Loucy (cell line): ENCODE results near the gene MACROD2.

ENCODE experiments used
- H2AFZ ChIP-seq: fragments of 200-600 bp; sonication (generic); 2 replicates; pipeline ENCODE4 v1.6.0; 2016; ENCODE audit warnings: antibody characterized with exemption, mild to moderate bottlenecking, low read length, moderate library complexity
- H3F3A ChIP-seq: fragments of 200-600 bp; 2 replicates; pipeline ENCODE4 v1.6.0; 2016; ENCODE audit warnings: antibody characterized with exemption, low read depth, mild to moderate bottlenecking
- H3K27me3 ChIP-seq: fragments of 200-600 bp; sonication (generic); 2 replicates; pipeline ENCODE4 v1.6.1; 2014; ENCODE audit warnings: low read length, mild to moderate bottlenecking; ENCODE audit not compliant: insufficient read depth, poor library complexity, severe bottlenecking
- H3K36me3 ChIP-seq: fragments of 200-600 bp; sonication (generic); 2 replicates; pipeline ENCODE4 v1.6.1; 2016; ENCODE audit warnings: low read length; ENCODE audit not compliant: insufficient read depth
- H3K4me1 ChIP-seq: fragments of 200-600 bp; sonication (generic); 2 replicates; pipeline ENCODE4 v1.5.1; 2014; ENCODE audit warnings: low read length, mild to moderate bottlenecking; ENCODE audit not compliant: insufficient read depth, poor library complexity, severe bottlenecking
- H3K4me2 ChIP-seq: fragments of 200-600 bp; sonication (generic); 2 replicates; pipeline ENCODE4 v1.6.0; 2014; ENCODE audit warnings: antibody characterized with exemption, low read length, low read depth, mild to moderate bottlenecking; ENCODE audit not compliant: poor library complexity, severe bottlenecking
- H3K4me3 ChIP-seq: fragments of 200-600 bp; sonication (generic); 2 replicates; pipeline ENCODE4 v1.5.1; 2014; ENCODE audit warnings: low read length, mild to moderate bottlenecking, mixed read lengths; ENCODE audit not compliant: poor library complexity, severe bottlenecking
- H3K79me2 ChIP-seq: fragments of 200-600 bp; sonication (generic); 2 replicates; pipeline ENCODE4 v1.6.1; 2014; ENCODE audit warnings: low read length; ENCODE audit not compliant: insufficient read depth
- H3K9ac ChIP-seq: fragments of 200-600 bp; sonication (generic); 2 replicates; pipeline ENCODE4 v1.6.0; 2014; ENCODE audit warnings: mild to moderate bottlenecking, low read depth, low read length, moderate library complexity; ENCODE audit not compliant: poor library complexity, severe bottlenecking
- H3K9me2 ChIP-seq: fragments of 200-600 bp; sonication (generic); replicated peaks from 2 replicates; pipeline ENCODE4 v1.6.1; 2016; ENCODE audit warnings: low read depth, low read length, mixed read lengths
- H3K9me3 ChIP-seq: fragments of 200-600 bp; sonication (generic); 2 replicates; pipeline ENCODE4 v1.6.1; 2014; ENCODE audit warnings: mild to moderate bottlenecking, antibody characterized with exemption, low read length, low read depth; ENCODE audit not compliant: insufficient read depth
- H4K20me1 ChIP-seq: fragments of 200-600 bp; sonication (generic); 2 replicates; pipeline ENCODE4 v1.6.0; 2014; ENCODE audit warnings: antibody characterized with exemption, low read length, mild to moderate bottlenecking; ENCODE audit not compliant: insufficient read depth, poor library complexity, severe bottlenecking
- EZH2phosphoT487 ChIP-seq: fragments of 200-600 bp; IDR thresholded peaks from 2 replicates; pipeline ENCODE4 v1.6.1; 2018; ENCODE audit warnings: antibody characterized with exemption, mild to moderate bottlenecking, moderate library complexity, borderline replicate concordance
- TF ChIP-seq, protein P1 (sequence below): fragments of 200-600 bp; sonication (generic); conservative IDR thresholded peaks from 2 replicates; pipeline ENCODE4 v1.5.1; 2014; ENCODE audit warnings: mild to moderate bottlenecking, antibody characterized with exemption, low read length

Gene MACROD2

DNA sequence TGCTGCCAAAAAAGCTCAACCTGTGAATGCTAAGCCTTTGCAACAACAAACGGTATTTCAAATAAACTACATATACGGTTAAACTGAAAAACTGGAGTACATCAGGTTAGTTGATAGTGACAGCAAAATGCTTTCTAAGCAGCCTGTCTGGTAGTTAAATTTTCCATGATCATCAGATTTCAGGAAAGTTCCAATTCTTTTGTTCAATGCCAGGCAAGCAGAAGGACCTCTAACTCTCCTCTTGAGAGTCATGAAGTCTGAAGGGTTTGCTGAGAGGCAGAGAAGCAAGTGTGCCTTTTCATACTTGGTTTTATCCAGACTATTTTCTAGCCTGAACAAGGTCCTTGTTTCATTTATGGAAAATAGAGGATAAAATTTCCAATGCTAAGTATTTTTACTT is 337.6 kb downstream of the MACROD2 start:
- Histone ChIP-seq H2AFZ (no peak overlapping the region), H3K4me3 (no peak overlapping the region), H3K9me3 (no peaks in the 10 kb centered on the region), H3K9me2 (no peaks in the 10 kb centered on the region), H4K20me1 (no peaks in the 10 kb centered on the region), H3K36me3 (no peaks in the 10 kb centered on the region), H3K27me3 (no peaks in the 10 kb centered on the region), H3K4me2 (no peak overlapping the region), H3K4me1 (no peaks in the 10 kb centered on the region), H3F3A (no peaks in the 10 kb centered on the region), H3K9ac (no peak overlapping the region), H3K79me2 (no peaks in the 10 kb centered on the region)
- TF ChIP-seq EZH2phosphoT487: no peak
- TF ChIP-seq, protein P1, sequence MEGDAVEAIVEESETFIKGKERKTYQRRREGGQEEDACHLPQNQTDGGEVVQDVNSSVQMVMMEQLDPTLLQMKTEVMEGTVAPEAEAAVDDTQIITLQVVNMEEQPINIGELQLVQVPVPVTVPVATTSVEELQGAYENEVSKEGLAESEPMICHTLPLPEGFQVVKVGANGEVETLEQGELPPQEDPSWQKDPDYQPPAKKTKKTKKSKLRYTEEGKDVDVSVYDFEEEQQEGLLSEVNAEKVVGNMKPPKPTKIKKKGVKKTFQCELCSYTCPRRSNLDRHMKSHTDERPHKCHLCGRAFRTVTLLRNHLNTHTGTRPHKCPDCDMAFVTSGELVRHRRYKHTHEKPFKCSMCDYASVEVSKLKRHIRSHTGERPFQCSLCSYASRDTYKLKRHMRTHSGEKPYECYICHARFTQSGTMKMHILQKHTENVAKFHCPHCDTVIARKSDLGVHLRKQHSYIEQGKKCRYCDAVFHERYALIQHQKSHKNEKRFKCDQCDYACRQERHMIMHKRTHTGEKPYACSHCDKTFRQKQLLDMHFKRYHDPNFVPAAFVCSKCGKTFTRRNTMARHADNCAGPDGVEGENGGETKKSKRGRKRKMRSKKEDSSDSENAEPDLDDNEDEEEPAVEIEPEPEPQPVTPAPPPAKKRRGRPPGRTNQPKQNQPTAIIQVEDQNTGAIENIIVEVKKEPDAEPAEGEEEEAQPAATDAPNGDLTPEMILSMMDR: no peak

DNA sequence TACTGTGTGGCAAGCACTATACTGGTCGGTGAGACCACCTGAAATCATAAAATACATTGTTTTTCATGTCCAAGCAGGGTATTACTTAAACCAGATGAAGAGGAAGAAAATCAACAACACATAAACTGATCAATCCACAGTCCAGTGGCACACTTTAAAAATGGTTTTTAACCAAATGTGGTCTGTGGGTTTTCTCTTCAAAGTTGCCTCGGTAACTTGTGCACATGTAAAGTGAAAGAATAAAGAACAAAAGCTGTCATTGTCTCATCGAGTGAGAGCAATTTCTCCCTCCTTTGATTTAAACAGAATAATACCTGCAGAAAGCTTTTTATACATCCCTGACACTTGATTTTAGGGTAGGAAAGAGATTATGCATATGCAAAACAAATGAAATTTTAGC is 338.4 kb downstream of the MACROD2 start:
- Histone ChIP-seq H3K9ac (no peak overlapping the region), H3K36me3 (no peaks in the 10 kb centered on the region), H3K79me2 (no peaks in the 10 kb centered on the region), H3K9me2 (no peaks in the 10 kb centered on the region), H4K20me1 (no peaks in the 10 kb centered on the region), H3F3A (no peaks in the 10 kb centered on the region), H3K9me3 (no peaks in the 10 kb centered on the region), H3K4me3 (no peak overlapping the region), H3K4me1 (no peaks in the 10 kb centered on the region), H3K27me3 (no peaks in the 10 kb centered on the region), H2AFZ (no peak overlapping the region), H3K4me2 (no peak overlapping the region)
- TF ChIP-seq EZH2phosphoT487: no peak
- TF ChIP-seq, protein P1: no peak

GRCh38 chr20:14334306-14334930 is 339.1 kb downstream of the MACROD2 start:
- no peaks in the 10 kb centered on the region for H3K4me1 ChIP-seq
- no peak overlapping the region for H3K4me3 ChIP-seq
- TF ChIP-seq, protein P1: peak; percentile 53
- TF ChIP-seq EZH2phosphoT487: no peak
- no peaks in the 10 kb centered on the region for H4K20me1 ChIP-seq
- H3K9ac ChIP-seq: no peak overlapping the region
- no peak overlapping the region for H2AFZ ChIP-seq
- no peaks in the 10 kb centered on the region for H3K9me2 ChIP-seq
- H3K4me2 ChIP-seq: no peak overlapping the region
- H3K79me2 ChIP-seq: no peaks in the 10 kb centered on the region
- H3K27me3 ChIP-seq: no peaks in the 10 kb centered on the region
- no peaks in the 10 kb centered on the region for H3K9me3 ChIP-seq
- H3K36me3 ChIP-seq: no peaks in the 10 kb centered on the region
- H3F3A ChIP-seq: no peaks in the 10 kb centered on the region
